Adrenal gland (tissue), 12 donors: ENCODE measurements around the gene TMEM121B. TPM values are rescaled to one million over a fixed set of nuclear protein-coding genes. Genes with fewer than 3 reads are reported as not detected.

Experiments used
- DNase-seq, 7 donors: peaks; one replicate each; pipeline ENCODE4 v3.0.0-alpha.2; 2019 to 2020
- H3K27ac ChIP-seq, 5 donors: fragments of 200-600 bp; sonication (generic) in 4 of 5; 1 replicate in 3 of 5; 2 replicates in 2 of 5; pipeline versions ENCODE4 v1.5.1 to v1.8.0; 2016 to 2020; ENCODE audit warnings: mild to moderate bottlenecking in 1 of 5
- H3K27me3 ChIP-seq: fragments of 200-600 bp; 2 replicates; pipeline ENCODE4 v1.8.0; 2021
- H3K36me3 ChIP-seq, 2 donors: fragments of 200-600 bp; replicated peaks in 1 of 2; 1 replicate in 1 of 2; 2 replicates in 1 of 2; pipeline versions ENCODE4 v1.5.1 to v1.8.0; 2018 to 2022
- H3K4me1 ChIP-seq, 2 donors: fragments of 200-600 bp; replicated peaks in 1 of 2; 1 replicate in 1 of 2; 2 replicates in 1 of 2; pipeline versions ENCODE4 v1.5.1 to v1.8.0; 2018 to 2021
- H3K4me3 ChIP-seq, 4 donors: fragments of 200-600 bp; sonication (generic) in 3 of 4; one replicate each; pipeline ENCODE4 v1.5.1; 2016 to 2018
- H3K9me3 ChIP-seq, 3 donors: fragments of 200-600 bp; sonication (generic) in 1 of 3; replicated peaks in 1 of 3; 1 replicate in 2 of 3; 2 replicates in 1 of 3; pipeline versions ENCODE4 v1.5.1 to v1.8.0; 2016 to 2021
- POLR2A ChIP-seq, 2 donors: fragments of 450-650 bp; IDR thresholded peaks; one replicate each; pipeline ENCODE4 v1.6.1; 2017; ENCODE audit warnings: antibody characterized with exemption in 2 of 2, mild to moderate bottlenecking in 2 of 2, moderate library complexity in 1 of 2
- WGBS, 4 donors: extraction: QIAGEN DNeasy Blood & Tissue Kit in 2 of 4; methylation state at CpG; one replicate each; pipeline versions ENCODE4 v1.1.5 to v1.1.7; 2013 to 2017; 5-methylcytosine and 5-hydroxymethylcytosine counted together
- intact Hi-C, 2 donors: fragments of 100-400 bp; cut with DNase I; formaldehyde crosslinking; loops; one replicate each; pipeline versions ENCODE4 v1.14.1 to v1.15.0; 2022 to 2023
- polyA plus RNA-seq, 3 donors: library from polyadenylated mRNA; stranded (reverse); fragments of 200-250 nt in 2 of 3; fragments of 350-450 nt in 1 of 3; fragmentation: Illumina TruSeq in 1 of 3; extraction: RNeasy Lipid Tissue Mini Kit (QIAGEN cat#74804) in 1 of 3; gene quantifications; one replicate each; pipeline ENCODE4 v1.2.3, GENCODE V29; 2013 to 2014
- total RNA-seq, 9 donors: library from RNA; depleted of rRNA in 4 of 9; stranded (reverse); fragments of >200 nt in 4 of 9; fragments of 120-200 nt in 1 of 9; fragmentation: NEBNext Ultra II Directional in 1 of 9; extraction: Animal tissue kit (Norgen Biotek cat#: 25700) in 1 of 9; gene quantifications; one replicate each; pipeline versions ENCODE4 v1.1.0 to v1.2.4, GENCODE V29; 2013 to 2023
- TF ChIP-seq, protein P1 (sequence below), 6 experiments: fragments of 450-650 bp in 4 of 6; fragments of 200-600 bp in 2 of 6; sonication (generic) in 1 of 6; IDR thresholded peaks; 1 replicate in 5 of 6; 2 replicates in 1 of 6; pipeline versions ENCODE4 v1.5.1 to v1.8.0; 2016 to 2021; ENCODE audit warnings: antibody characterized with exemption in 6 of 6, mild to moderate bottlenecking in 2 of 6, moderate library complexity in 1 of 6
- donor health status: healthy with polysubstance abuse.
- donor health status: Bipolar disorder and iron deficiency.
- donor health status: DM: yes; HTN: yes; CAD: no.
- donor health status: DM: no; HTN: no; CAD: no.
- donor health status: DM: no; HTN: no; CAD: no.
- donor health status: DM: yes; HTN: yes; CAD: no.

Gene TMEM121B
- total and polyA plus RNA-seq, 12 donors: 0.22 to 2.3 (median 1.1) TPM

DNA sequence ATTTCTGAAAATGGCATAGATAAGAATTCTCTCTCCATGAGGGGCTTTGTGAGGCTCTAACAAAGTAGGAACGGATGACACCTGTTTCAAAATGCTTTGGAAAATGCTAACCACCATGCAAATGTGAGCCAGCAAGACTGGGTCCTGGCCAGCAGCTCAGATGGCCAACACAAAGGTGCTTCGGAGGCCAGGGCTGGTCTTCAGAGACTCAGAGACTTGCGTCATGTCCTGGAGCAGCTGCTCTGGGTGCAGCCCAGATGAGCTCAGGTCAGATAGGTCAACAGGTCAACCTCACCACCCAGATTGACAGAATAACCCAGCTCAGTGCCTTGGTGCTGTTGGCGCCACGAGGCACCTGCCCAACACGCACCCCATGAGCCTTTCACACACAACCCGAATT, 12.0 kb upstream of the TMEM121B start:
- Histone ChIP-seq H3K4me1 (no peaks in the 10 kb centered on the region), H3K9me3 (no peaks in the 10 kb centered on the region), H3K4me3 (no peak overlapping the region), H3K36me3 (peaks cover 0 to 9% of the 10 kb centered on the region in 2 donors), H3K27me3 (no peaks in the 10 kb centered on the region), H3K27ac (no peak overlapping the region)
- DNase-seq: no peak
- TF ChIP-seq, protein P1, sequence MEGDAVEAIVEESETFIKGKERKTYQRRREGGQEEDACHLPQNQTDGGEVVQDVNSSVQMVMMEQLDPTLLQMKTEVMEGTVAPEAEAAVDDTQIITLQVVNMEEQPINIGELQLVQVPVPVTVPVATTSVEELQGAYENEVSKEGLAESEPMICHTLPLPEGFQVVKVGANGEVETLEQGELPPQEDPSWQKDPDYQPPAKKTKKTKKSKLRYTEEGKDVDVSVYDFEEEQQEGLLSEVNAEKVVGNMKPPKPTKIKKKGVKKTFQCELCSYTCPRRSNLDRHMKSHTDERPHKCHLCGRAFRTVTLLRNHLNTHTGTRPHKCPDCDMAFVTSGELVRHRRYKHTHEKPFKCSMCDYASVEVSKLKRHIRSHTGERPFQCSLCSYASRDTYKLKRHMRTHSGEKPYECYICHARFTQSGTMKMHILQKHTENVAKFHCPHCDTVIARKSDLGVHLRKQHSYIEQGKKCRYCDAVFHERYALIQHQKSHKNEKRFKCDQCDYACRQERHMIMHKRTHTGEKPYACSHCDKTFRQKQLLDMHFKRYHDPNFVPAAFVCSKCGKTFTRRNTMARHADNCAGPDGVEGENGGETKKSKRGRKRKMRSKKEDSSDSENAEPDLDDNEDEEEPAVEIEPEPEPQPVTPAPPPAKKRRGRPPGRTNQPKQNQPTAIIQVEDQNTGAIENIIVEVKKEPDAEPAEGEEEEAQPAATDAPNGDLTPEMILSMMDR (IDR thresholded peaks at IDR 0.05): no peak
- no peak for TF ChIP-seq POLR2A (IDR thresholded peaks at IDR 0.05)
- intact Hi-C loops: no loop called here
- WGBS, 4 donors: 89 to 96% (median 95%) methylated on average over 5 to 7 of the region's 7 CpGs

DNA sequence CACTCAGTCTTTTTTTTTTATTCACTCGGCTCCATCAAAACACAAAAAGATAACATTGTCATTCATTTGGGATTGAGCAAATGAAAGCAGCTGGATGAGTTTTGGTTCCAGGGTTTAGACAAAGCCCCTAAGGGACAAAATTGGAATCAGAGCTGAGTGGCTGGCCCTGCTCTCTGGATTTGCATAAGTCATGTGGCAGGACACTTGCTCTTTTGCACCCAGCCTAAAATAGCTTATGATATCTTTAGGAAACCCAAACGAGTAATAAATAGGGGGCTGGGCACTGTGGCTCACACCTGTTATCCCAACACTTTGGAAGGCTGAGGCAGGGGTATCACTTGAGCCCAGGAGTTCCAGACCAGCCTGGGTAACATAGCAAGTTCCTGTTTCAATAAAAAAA, 11.0 kb upstream of the TMEM121B start:
- no peaks in the 10 kb centered on the region for H3K36me3 ChIP-seq
- H3K4me3 ChIP-seq: no peak overlapping the region
- no peak for TF ChIP-seq POLR2A (IDR thresholded peaks at IDR 0.05)
- TF ChIP-seq, protein P1 (IDR thresholded peaks at IDR 0.05): no peak
- intact Hi-C loops: no loop called here
- H3K9me3 ChIP-seq: no peaks in the 10 kb centered on the region
- DNase-seq: no peak
- H3K27ac ChIP-seq: no peak overlapping the region
- H3K4me1 ChIP-seq: no peaks in the 10 kb centered on the region
- whole genome bisulfite sequencing, 4 donors: 24 to 35% (median 30%) methylated on average over 2 of the region's 2 CpGs
- no peaks in the 10 kb centered on the region for H3K27me3 ChIP-seq

- 35 to 40% (median 38%) methylated on average over 5 of the region's 5 CpGs for WGBS, 4 donors
- no peak for DNase-seq
- H3K27me3 ChIP-seq: no peaks in the 10 kb centered on the region
- H3K4me3 ChIP-seq: no peak overlapping the region
- TF ChIP-seq POLR2A (IDR thresholded peaks at IDR 0.05): no peak
- TF ChIP-seq, protein P1 (IDR thresholded peaks at IDR 0.05): no peak
- intact Hi-C loops: no loop called here
- H3K4me1 ChIP-seq: no peaks in the 10 kb centered on the region
- H3K36me3 ChIP-seq: no peaks in the 10 kb centered on the region
- no peak overlapping the region for H3K27ac ChIP-seq
- H3K9me3 ChIP-seq: no peaks in the 10 kb centered on the region
These were observed 10.5 kb upstream of the TMEM121B start for GRCh38 chr22:17131686-17132085.

GRCh38 chr22:17130199-17130598, 9.0 kb upstream of the TMEM121B start:
- Histone ChIP-seq H3K27me3 (no peaks in the 10 kb centered on the region), H3K4me1 (no peaks in the 10 kb centered on the region), H3K36me3 (no peaks in the 10 kb centered on the region), H3K27ac (no peak overlapping the region), H3K4me3 (no peak overlapping the region), H3K9me3 (no peaks in the 10 kb centered on the region)
- no peak for DNase-seq
- TF ChIP-seq, protein P1 (IDR thresholded peaks at IDR 0.05): no peak
- TF ChIP-seq POLR2A (IDR thresholded peaks at IDR 0.05): no peak
- intact Hi-C loops: no loop called here
- 76 to 89% (median 83%) methylated on average over 1 of the region's 1 CpG; no CpG with 5 or more reads in 1 of the 4 donors for WGBS, 4 donors
